Measurements from ENCODE around the gene SYNPR.

GRCh38 chr3:63441262-63441661 lies 163.2 kb downstream of the SYNPR start:
- TF ChIP-seq EP300 (IDR thresholded peaks at IDR 0.05) = no peak
- TF ChIP-seq, protein P1, sequence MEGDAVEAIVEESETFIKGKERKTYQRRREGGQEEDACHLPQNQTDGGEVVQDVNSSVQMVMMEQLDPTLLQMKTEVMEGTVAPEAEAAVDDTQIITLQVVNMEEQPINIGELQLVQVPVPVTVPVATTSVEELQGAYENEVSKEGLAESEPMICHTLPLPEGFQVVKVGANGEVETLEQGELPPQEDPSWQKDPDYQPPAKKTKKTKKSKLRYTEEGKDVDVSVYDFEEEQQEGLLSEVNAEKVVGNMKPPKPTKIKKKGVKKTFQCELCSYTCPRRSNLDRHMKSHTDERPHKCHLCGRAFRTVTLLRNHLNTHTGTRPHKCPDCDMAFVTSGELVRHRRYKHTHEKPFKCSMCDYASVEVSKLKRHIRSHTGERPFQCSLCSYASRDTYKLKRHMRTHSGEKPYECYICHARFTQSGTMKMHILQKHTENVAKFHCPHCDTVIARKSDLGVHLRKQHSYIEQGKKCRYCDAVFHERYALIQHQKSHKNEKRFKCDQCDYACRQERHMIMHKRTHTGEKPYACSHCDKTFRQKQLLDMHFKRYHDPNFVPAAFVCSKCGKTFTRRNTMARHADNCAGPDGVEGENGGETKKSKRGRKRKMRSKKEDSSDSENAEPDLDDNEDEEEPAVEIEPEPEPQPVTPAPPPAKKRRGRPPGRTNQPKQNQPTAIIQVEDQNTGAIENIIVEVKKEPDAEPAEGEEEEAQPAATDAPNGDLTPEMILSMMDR (IDR thresholded peaks at IDR 0.05) = no peak
